ENCODE results near the gene MAP3K5. TPM values are rescaled to one million over a fixed set of nuclear protein-coding genes. Genes with fewer than 3 reads are reported as not detected.
A peak's percentile ranks its signal among the peaks of the same experiment; 100 is the strongest.

Gene MAP3K5
- total and polyA plus RNA-seq, 9 of the 15 experiments (the other 6 are each of a cell fraction or from before 2014, with no cell fraction given): 2.2 to 13.0 (median 9.9) TPM

DNA sequence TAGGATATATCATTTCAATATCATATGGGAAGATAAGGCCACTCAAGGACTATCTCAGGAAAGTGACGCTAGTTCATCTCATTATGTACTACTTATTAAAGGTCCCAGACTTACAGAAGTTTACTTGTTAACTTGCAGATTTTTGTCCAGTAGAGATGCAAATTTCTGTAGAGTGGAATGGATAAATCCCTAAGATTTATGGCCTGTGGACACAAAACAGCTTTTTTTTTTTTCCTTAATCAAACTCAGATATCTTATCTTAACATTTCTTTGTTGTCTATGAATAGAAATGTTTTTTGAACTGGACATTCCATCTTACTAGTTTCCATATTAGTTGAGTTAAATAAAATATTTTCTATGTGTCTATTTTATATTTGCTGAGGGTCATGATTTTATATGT is 131.6 kb downstream of the MAP3K5 start (continued):
- TF ChIP-seq PBX2 (CRISPR knock-in tag; IDR thresholded peaks at IDR 0.05; ENCODE audit: low read depth) (no peak), PBX2 (tag; conservative IDR thresholded peaks at IDR 0.05; ENCODE audit: low read depth) (peak; percentile 60), ELF1 (tag; IDR thresholded peaks at IDR 0.05) (no peak), RAD51 (IDR thresholded peaks at IDR 0.05; ENCODE audit: borderline replicate concordance, low read depth) (no peak), PHTF2 (CRISPR knock-in tag; IDR thresholded peaks at IDR 0.05) (no peak), PURB (CRISPR knock-in tag; IDR thresholded peaks at IDR 0.05; ENCODE audit: low read depth) (no peak), TCF3 (CRISPR knock-in tag; IDR thresholded peaks at IDR 0.05) (no peak)
- TF ChIP-seq, protein P1, sequence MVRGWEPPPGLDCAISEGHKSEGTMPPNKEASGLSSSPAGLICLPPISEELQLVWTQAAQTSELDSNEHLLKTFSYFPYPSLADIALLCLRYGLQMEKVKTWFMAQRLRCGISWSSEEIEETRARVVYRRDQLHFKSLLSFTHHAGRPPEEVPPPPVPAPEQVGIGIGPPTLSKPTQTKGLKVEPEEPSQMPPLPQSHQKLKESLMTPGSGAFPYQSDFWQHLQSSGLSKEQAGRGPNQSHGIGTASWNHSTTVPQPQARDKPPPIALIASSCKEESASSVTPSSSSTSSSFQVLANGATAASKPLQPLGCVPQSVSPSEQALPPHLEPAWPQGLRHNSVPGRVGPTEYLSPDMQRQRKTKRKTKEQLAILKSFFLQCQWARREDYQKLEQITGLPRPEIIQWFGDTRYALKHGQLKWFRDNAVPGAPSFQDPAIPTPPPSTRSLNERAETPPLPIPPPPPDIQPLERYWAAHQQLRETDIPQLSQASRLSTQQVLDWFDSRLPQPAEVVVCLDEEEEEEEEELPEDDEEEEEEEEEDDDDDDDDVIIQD (CRISPR knock-in tag; IDR thresholded peaks at IDR 0.05): no peak
